WTC11 (cell line): ENCODE results near the gene ACOXL. TPM values are rescaled to one million over a fixed set of nuclear protein-coding genes. Genes with fewer than 3 reads are reported as not detected.
"Not testable (repeated sequence)": the region's sequence is repeated elsewhere in the genome, so short reads cannot be mapped to it uniquely, and the experiment has no call there.

Experiments
- ATAC-seq: fragments of 200-7000 bp; cut with Tn5 transposase; 2 replicates; pipeline ENCODE4 v1.10.0; 2021; ENCODE audit warnings: mild to moderate bottlenecking, moderate library complexity
- CTCF ChIA-PET: fragments of 300-600 bp; sonication (Branson Sonifier 250); formaldehyde crosslinking; loops from one replicate; lab custom pipeline; 2021; ENCODE audit warnings: antibody characterized with exemption; lab: Charles Lee
- POLR2A ChIA-PET: fragments of 350-600 bp; sonication (Branson Sonifier 250); formaldehyde crosslinking; loops from one replicate; lab custom pipeline; 2021; ENCODE audit warnings: antibody characterized with exemption; lab: Charles Lee
- DNase-seq: peaks from one replicate; pipeline ENCODE4 v3.0.0; 2021; ENCODE audit warnings: low spot score
- H3K27ac Mint-ChIP-seq: 2 replicates; pipeline ENCODE4 v1.8.0; 2021; ENCODE audit warnings: mixed read lengths
- H3K27me3 Mint-ChIP-seq: 2 replicates; pipeline ENCODE4 v1.8.0; 2021; ENCODE audit warnings: low read depth, mild to moderate bottlenecking, moderate library complexity, mixed read lengths
- H3K36me3 Mint-ChIP-seq: 2 replicates; pipeline ENCODE4 v1.8.0; 2021; ENCODE audit warnings: mixed read lengths
- H3K4me1 Mint-ChIP-seq: 2 replicates; pipeline ENCODE4 v1.8.0; 2022; ENCODE audit warnings: mixed read lengths
- H3K4me3 Mint-ChIP-seq: 2 replicates; pipeline ENCODE4 v1.8.0; 2021; ENCODE audit warnings: mild to moderate bottlenecking, moderate library complexity, mixed read lengths
- H3K9me3 Mint-ChIP-seq: 2 replicates; pipeline ENCODE4 v1.8.0; 2021; ENCODE audit warnings: mixed read lengths
- ATF1 ChIP-seq: sonication (generic); formaldehyde crosslinking; IDR thresholded peaks from 2 replicates; pipeline ENCODE4 v1.8.1; 2023; ENCODE audit warnings: mild to moderate bottlenecking, moderate library complexity, missing genetic modification reagents
- ATF2 ChIP-seq: sonication (generic); formaldehyde crosslinking; IDR thresholded peaks from 2 replicates; pipeline ENCODE4 v1.8.1; 2022; ENCODE audit warnings: low read depth, missing genetic modification reagents, borderline replicate concordance
- CTCF ChIP-seq: fragments of 200-600 bp; IDR thresholded peaks from 2 replicates; pipeline ENCODE4 v1.8.0; 2022; ENCODE audit warnings: antibody characterized with exemption
- E2F4 ChIP-seq: sonication (generic); formaldehyde crosslinking; IDR thresholded peaks from 2 replicates; pipeline ENCODE4 v1.8.1; 2022; ENCODE audit warnings: low read depth, mild to moderate bottlenecking, moderate library complexity, missing genetic modification reagents, borderline replicate concordance
- ERG ChIP-seq: fragments of 250-450 bp; sonication (Bioruptor Pico); IDR thresholded peaks from 2 replicates; pipeline ENCODE4 v1.8.0; 2021; ENCODE audit warnings: mild to moderate bottlenecking
- ESRRA ChIP-seq: sonication (generic); formaldehyde crosslinking; IDR thresholded peaks from 2 replicates; pipeline ENCODE4 v1.8.1; 2022; ENCODE audit warnings: mild to moderate bottlenecking, missing genetic modification reagents, borderline replicate concordance
- IRF2 ChIP-seq: sonication (generic); formaldehyde crosslinking; IDR thresholded peaks from 2 replicates; pipeline ENCODE4 v1.8.0; 2022; ENCODE audit warnings: low read depth, missing genetic modification reagents, borderline replicate concordance
- MXD4 ChIP-seq: fragments of 250-450 bp; sonication (Bioruptor Pico); IDR thresholded peaks from 2 replicates; pipeline ENCODE4 v1.8.0; 2021; ENCODE audit warnings: mild to moderate bottlenecking, moderate library complexity, borderline replicate concordance
- NR2C2 ChIP-seq: sonication (generic); formaldehyde crosslinking; IDR thresholded peaks from 2 replicates; pipeline ENCODE4 v1.8.0; 2022; ENCODE audit warnings: mild to moderate bottlenecking, missing genetic modification reagents
- NR3C1 ChIP-seq: sonication (generic); formaldehyde crosslinking; conservative IDR thresholded peaks from 2 replicates; pipeline ENCODE4 v1.8.1; 2023; ENCODE audit warnings: low read depth, mild to moderate bottlenecking, missing genetic modification reagents
- PRRX2 ChIP-seq: fragments of 250-450 bp; sonication (Bioruptor Pico); IDR thresholded peaks from 2 replicates; pipeline ENCODE4 v1.8.0; 2021; ENCODE audit warnings: mild to moderate bottlenecking
- SMAD3 ChIP-seq: sonication (generic); formaldehyde crosslinking; IDR thresholded peaks from 2 replicates; pipeline ENCODE4 v1.8.0; 2022; ENCODE audit warnings: missing genetic modification reagents, mild to moderate bottlenecking, borderline replicate concordance
- SP1 ChIP-seq: sonication (generic); formaldehyde crosslinking; conservative IDR thresholded peaks from 2 replicates; pipeline ENCODE4 v1.8.1; 2022; ENCODE audit warnings: missing genetic modification reagents
- ZBTB43 ChIP-seq: sonication (generic); formaldehyde crosslinking; IDR thresholded peaks from 2 replicates; pipeline ENCODE4 v1.8.1; 2023; ENCODE audit warnings: mild to moderate bottlenecking, missing genetic modification reagents
- ZNF232 ChIP-seq: sonication (generic); formaldehyde crosslinking; IDR thresholded peaks from 2 replicates; pipeline ENCODE4 v1.8.0; 2022; ENCODE audit warnings: mild to moderate bottlenecking, missing genetic modification reagents
- ZNF396 ChIP-seq: fragments of 250-450 bp; sonication (Bioruptor Pico); IDR thresholded peaks from 2 replicates; pipeline ENCODE4 v1.8.0; 2021; ENCODE audit warnings: mild to moderate bottlenecking, moderate library complexity, borderline replicate concordance
- ZNF512 ChIP-seq: sonication (generic); formaldehyde crosslinking; IDR thresholded peaks from 2 replicates; pipeline ENCODE4 v1.8.1; 2022; ENCODE audit warnings: missing genetic modification reagents, borderline replicate concordance
- total RNA-seq: library from RNA; stranded (reverse); gene quantifications from 3 replicates; pipeline ENCODE4 v1.2.3, GENCODE V29; 2021

Gene ACOXL
- total RNA-seq, 1 experiment from 2014 or later = 14.9 TPM

- TF ChIP-seq ERG (CRISPR knock-in tag) (no peak), SMAD3 (CRISPR knock-in tag) (no peak), ZNF232 (CRISPR knock-in tag) (no peak), NR2C2 (CRISPR knock-in tag) (no peak), NR3C1 (CRISPR knock-in tag) (no peak), CTCF (no peak), PRRX2 (CRISPR knock-in tag) (no peak)
- no peaks in the 10 kb centered on the region for H3K9me3 Mint-ChIP-seq
- ATAC-seq (no peak), DNase-seq (no peak)
- no peak overlapping the region for H3K4me3 Mint-ChIP-seq
- no peak overlapping the region for H3K27ac Mint-ChIP-seq
- no peaks in the 10 kb centered on the region; the same call in 1 of the 2 replicates for H3K27me3 Mint-ChIP-seq
- ChIA-PET POLR2A (no interaction called here), CTCF (interaction anchor here (1.2 kb wide), 1 partner anchor 73 kb away, joined by 3 read pairs; no protein-coding TSS in a partner anchor)
- H3K4me1 Mint-ChIP-seq = no peaks in the 10 kb centered on the region
- no peaks in the 10 kb centered on the region for H3K36me3 Mint-ChIP-seq
Observed at GRCh38 chr2:111044066-111044465, 311.7 kb downstream of the ACOXL start.

- DNase-seq, H3K4me1 Mint-ChIP-seq, ATAC-seq, H3K36me3 Mint-ChIP-seq, H3K27ac Mint-ChIP-seq, CTCF ChIA-PET, H3K9me3 Mint-ChIP-seq, POLR2A ChIA-PET, H3K4me3 Mint-ChIP-seq, H3K27me3 Mint-ChIP-seq: not testable (repeated sequence)
Observed at GRCh38 chr2:111045236-111045635, 312.9 kb downstream of the ACOXL start.

- ChIA-PET POLR2A (no interaction called here), CTCF (no interaction called here)
- Mint-ChIP-seq H3K4me1 (no peaks in the 10 kb centered on the region), H3K4me3 (no peak overlapping the region), H3K27ac (no peak overlapping the region), H3K36me3 (no peaks in the 10 kb centered on the region), H3K27me3 (no peaks in the 10 kb centered on the region), H3K9me3 (no peaks in the 10 kb centered on the region)
- DNase-seq (no peak), ATAC-seq (no peak)
- TF ChIP-seq ZNF512 (CRISPR knock-in tag) (no peak), MXD4 (CRISPR knock-in tag) (no peak), CTCF (no peak), ZBTB43 (CRISPR knock-in tag) (no peak), SP1 (CRISPR knock-in tag) (no peak), ATF2 (CRISPR knock-in tag) (no peak), ZNF396 (CRISPR knock-in tag) (no peak), ATF1 (no peak), ESRRA (CRISPR knock-in tag) (no peak), E2F4 (CRISPR knock-in tag) (no peak), IRF2 (CRISPR knock-in tag) (no peak)
Observed at GRCh38 chr2:111045771-111046444, 313.5 kb downstream of the ACOXL start.
